HG03025 (cell line): Measurements from ENCODE around the gene HES4.

ENCODE experiments used
- ATAC-seq: cut with Tn5 transposase; IDR thresholded peaks from one replicate; pipeline ENCODE4 v1.9.1; 2021; ENCODE audit warnings: mild to moderate bottlenecking, moderate library complexity; ENCODE audit not compliant: unreplicated experiment, low FRiP score

Gene HES4

GRCh38 chr1:954927-955326 is 45.0 kb downstream of the HES4 start:
- ATAC-seq = no peak

- ATAC-seq = no peak
Measured at GRCh38 chr1:953524-954320, 46.2 kb downstream of the HES4 start.

- no peak for ATAC-seq
Measured at GRCh38 chr1:952603-953002, 47.3 kb downstream of the HES4 start.

GRCh38 chr1:952201-952600 is 47.7 kb downstream of the HES4 start:
- no peak for ATAC-seq

- ATAC-seq = no peak
Measured at GRCh38 chr1:951364-951763, 48.5 kb downstream of the HES4 start.

GRCh38 chr1:950881-951280 is 49.0 kb downstream of the HES4 start:
- no peak for ATAC-seq

GRCh38 chr1:950268-950667 is 49.6 kb downstream of the HES4 start:
- no peak for ATAC-seq
